Activated CD8-positive, alpha-beta memory T cell treated with anti-CD3 and anti-CD28 coated beads, Interleukin-2, amount 50 U/mL, for 48 hours (primary cell): Measurements from ENCODE around the gene CEACAM3.

ENCODE experiments used
- DNase-seq: peaks from one replicate; pipeline ENCODE4 v3.0.0-alpha.2; 2020

The CEACAM3 gene

DNA sequence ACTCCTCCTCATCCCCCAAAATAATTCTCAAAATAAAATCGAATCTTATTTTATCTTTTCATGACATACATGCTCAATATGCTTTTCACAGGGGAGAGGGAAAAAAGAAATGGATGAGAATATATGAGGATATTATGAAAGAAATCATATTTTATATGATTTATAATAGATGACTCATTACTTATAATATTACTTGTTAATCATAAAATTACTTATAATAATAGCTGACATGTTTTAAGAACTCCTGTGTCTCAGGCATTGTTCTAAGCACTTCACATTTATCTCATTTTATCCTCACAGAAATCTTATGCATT, 3.0 kb upstream of the CEACAM3 start:
- DNase-seq = no peak

DNA sequence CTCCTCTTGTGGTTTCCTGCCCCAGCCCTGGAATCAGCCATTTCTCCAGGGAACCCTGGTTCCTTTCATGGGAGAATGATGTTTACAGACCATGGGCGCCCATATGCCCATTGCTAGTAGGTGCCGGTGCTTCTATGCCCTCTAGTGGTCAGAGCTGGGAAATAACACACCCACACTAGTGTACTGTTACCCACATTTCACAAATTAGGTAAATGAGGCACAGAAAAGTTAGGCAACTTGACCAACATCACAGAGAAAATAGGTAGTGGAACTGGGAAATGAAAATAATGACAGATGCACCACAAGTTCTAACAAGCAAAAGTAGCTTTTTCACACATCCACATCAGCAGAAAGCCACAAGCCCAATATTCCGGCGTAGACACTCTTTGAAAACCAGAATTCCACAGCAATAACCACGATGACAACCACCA, 1.3 kb upstream of the CEACAM3 start:
- peak; percentile 71 for DNase-seq

DNA sequence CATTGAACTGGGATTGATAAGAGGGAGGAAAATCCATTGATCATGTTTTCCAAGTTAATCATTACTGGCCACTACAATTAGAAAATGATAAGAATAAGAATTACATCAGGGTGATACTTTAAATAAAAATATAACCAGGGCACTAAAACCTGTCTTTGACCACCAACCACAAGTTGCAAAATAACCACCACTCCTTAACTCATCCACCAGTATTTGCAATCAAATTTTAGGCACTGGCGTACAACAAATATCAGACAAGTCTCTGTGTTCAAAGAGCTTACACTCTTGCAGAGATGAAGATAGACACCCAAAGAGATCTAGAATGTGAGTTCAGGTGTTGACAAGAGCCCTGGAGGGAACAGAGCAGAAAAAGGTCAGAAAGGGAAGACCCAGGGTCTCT, 514 bp downstream of the CEACAM3 start:
- DNase-seq = no peak

DNA sequence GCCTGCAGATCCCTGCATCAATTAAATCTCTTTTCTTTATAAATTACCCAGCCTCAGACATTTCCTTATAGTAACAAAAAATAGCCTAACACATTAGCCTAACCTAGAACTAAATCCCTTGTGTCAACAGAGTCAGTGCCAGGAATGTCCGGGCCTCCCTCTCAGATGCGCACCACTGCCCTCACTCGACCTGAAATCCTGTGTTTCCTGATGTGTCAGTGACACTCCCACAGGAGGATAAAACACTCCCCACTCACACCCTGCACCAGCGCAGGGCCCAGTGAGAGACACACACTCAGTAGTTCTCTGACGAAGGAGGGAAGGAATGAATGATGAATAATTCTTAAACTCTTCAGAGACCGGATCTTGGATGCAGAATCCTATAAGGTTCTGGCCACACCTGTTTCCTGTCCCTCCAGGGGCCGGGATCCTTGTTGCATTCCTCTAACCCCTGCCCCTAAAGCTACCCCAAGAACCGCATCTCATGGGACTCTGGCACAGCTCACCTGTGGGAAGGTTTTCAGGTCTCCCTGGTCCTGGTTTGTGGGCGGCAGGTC, 3.1 kb downstream of the CEACAM3 start:
- no peak for DNase-seq

DNA sequence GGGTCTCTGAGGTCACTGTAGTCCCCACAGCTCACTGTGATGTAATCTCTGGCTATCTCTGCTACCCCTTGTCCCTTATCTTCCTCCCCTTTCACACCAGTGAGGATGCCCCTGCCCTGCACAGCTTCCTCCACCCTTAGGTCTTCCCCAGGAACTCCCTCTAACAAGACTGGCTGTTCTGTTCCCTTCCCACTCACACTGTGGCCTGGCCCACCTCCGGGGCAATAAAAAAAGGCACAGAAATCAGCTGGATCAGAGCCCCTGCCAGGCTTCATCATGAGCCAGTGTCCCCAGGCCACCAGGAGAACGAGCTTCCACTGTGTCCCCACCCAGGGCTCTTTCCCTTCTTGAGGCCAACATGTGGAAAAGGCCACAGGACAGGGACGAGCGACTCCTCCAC, 4.6 kb downstream of the CEACAM3 start:
- no peak for DNase-seq

DNA sequence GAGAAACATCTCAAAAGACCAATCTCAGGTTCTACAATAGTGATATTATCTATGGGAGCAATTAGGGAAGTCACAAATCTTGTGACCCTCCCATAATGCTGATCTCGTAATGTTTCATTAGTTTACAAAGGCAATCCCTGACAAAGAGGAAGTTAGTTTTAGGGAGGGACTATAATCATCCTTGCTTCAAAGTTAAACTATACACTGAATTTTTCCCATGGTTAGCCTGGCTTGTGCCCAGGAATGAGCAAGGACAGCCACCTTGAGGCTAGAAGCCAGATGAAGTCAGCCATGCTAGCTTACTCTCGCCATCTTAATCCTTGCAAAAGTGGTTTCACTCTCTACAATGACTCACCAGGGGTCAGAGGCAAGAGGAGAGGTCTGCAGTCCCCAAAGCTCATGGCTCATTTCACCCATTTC, 5.4 kb downstream of the CEACAM3 start:
- no peak for DNase-seq

DNA sequence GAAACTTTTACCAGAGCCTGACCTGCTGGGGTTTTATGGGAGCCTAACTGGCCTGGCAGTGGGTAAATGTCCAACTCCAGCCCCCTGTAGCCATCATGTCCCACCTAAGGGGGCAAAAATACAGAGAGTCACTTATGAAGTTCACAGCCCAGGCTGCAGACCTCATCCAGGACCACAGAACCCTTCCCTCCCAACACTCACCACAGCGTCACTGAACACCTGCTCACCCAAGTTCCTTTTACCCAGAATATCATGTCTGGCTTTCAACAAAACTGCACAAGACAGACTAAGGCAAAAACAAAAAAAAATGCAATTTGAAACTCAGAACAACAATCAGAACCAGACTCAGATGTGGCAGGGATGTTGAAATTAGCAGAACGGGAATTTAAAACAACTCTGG, 6.4 kb downstream of the CEACAM3 start:
- no peak for DNase-seq

DNA sequence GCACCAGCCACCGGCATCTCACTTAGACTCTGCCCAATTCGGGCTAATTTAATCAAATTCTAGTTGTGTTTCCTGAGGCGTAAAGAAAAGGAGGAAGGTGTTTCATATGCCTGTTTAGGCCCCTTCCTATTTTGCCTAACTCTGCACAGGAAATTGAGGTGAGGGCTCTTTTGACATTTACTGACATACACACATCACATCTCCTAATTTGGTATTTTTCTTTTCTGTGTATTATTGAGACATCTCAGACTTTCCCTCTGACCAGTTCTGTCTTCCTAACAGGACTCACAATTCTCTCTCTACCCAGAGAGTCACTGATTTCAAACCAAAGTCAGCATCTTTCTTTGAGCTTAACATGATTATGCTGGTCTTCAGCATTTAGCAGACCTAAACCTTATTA, 7.9 kb downstream of the CEACAM3 start:
- DNase-seq = no peak

DNA sequence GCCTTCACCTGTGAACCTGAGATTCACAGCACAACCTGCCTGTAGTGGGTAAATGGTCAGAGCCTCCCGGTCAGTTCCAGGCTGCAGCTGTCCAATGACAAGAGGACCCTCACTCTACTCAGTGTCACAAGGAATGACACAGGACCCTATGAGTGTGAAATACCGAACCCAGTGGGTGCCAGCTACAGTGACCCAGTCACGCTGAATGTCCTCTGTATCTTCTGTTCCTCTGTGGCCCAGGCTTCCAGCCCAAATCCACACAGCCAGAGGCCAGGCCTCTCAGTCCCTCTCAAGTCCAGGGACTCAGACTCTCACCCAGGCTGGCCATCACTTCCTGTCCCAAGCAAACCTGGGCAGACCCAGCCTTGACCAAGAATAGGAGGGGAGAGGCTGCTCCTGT, 10.8 kb downstream of the CEACAM3 start:
- DNase-seq = no peak

DNA sequence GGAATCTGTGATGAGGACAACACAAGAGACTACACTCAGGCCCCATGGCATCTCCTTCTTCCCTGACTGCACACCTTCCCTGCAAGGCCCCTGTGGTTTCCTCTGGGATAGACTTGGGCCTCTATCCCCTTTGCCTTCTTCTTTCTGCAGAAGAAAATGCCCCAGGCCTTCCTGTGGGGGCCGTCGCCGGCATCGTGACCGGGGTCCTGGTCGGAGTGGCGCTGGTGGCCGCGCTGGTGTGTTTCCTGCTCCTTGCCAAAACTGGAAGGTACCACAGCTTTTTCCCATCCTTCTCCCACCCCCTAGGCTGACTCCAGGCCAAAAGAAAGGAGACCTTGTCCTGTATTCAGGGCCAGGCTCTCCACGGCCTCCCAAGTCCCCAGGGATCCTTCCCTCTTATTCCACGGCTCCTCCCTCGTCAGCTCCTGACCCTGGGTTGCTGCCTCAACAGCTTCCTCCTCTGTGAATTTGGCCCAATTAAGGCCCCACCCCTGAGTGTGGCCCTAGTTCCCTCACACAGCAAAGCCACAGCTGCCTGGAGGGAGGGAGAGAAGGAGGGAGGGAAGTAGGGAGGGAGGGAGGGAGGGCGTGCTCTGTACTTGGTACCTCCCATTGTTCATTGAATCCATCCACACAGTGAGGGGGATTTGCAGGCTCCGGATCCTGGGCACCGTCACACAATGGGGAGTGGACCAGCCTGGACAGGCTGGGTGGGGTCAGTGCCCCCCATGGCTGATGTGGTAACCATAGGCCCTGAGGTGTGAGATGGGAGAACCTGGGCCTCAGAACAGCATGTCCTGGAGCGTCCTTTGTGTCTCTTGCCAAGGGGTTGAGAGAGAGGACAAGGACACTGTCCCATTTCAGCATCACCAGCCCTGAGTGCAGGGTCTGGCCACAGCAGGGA, 12.5 kb downstream of the CEACAM3 start:
- DNase-seq = no peak

DNA sequence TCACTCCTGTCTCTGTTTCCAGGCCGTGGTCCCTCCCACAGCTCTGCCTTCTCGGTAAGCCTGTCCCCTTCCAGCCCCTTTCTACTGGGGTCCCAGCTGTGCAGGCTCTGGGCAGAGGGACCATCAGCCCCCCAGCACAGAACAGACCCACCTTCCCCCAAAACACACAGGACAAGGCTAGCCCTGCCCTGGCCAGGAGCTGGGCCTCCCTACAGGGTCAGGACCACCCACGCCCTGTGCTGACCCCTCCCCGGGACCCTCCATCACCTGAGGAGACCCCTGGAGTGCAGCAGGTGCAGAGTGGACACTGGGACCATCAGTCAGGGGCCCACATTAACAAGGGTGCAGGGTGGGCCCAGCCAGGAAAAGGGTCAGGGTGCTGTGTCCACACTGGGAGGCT, 13.9 kb downstream of the CEACAM3 start:
- no peak for DNase-seq

DNA sequence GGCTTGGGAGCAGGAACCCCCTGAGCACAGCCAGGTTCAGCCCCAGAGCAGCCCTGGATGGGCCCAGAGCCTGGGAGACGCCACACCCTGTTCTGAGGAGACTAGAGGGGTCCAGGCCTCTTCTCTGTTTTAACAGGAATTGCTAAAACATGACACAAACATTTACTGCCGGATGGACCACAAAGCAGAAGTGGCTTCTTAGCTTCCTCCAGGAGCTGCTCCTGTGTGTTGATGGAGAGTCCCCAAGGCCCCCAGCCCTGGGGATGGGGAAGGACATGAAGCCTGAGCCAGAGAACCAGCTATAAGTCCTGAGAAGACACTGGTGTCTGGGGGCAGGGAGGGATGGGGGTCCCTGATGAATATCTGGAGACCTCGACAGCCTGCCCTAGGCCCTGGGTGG, 14.6 kb downstream of the CEACAM3 start:
- DNase-seq = no peak

DNA sequence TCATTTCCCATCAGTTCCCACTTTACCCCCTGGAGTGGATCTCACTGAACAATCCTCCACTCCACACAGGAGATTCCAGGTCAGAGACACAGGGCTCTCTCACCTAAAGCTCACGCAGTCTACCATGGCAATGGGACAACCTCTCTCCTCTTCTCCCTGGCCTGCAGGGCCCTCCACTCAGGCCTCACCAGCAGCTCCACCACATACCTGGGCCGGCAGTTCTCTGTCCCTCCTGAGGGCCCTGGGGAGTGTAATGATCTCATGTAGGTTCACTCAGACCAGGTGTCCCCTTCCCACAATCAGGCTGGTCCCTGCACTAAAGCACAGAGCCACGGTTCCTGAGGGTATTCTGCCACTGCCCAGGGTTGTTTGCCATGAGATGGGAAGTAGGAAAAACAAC, 15.6 kb downstream of the CEACAM3 start:
- no peak for DNase-seq

DNA sequence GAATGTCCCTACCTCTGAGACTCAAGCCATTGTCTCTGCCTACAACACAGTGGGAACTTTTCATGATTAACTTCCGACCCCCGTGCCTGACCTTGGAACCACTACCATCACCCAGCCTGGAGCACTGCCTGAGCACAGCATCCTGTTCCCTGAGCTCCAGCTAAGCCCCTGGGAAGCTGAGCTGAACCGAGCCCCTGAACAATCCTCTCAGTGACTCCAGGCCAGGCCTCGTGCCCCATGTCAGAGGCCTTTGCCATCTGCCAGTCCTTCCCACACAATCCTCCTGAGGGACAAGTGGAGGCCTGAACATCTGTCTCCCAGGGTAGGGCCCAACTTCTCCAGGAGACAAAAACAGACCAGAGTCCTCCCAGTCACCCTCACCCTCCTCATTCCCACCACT, 17.5 kb downstream of the CEACAM3 start:
- DNase-seq = no peak

DNA sequence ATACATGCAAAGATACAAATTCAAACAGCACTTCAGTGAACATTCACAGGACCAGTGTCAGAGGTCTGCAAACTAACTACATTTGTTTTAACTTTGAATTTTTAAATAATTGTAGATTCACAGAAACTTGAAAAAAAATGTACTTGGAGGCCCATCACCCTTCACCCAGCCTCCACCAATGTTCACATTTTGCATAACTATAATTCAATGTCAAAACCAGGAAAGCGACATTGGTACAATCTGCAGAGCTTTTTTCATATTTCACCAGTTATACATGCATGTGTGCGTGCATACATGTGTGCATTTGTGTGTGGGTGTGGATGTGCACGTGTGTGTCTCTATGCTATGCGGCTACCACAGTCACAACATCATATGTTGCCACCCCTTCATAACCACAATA, 18.9 kb downstream of the CEACAM3 start:
- DNase-seq = no peak

DNA sequence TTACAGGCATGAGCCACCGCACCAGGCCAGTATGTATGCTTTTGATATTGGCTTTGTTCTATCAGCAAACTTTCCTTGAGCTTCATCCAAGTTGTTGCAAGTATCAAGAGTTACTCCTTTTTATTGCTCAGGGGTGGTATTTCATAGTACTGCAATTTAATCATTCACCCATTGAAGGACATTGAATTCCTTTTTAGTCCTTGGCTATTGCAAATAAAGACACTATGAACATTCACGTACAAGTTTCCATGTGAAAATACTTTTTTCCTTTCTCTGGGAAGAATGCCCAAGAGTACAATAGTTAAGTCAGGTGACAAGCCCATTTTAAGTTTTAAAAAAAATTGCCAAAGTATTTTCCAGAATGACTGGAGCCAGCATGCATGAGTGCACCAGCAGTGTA, 20.4 kb downstream of the CEACAM3 start:
- no peak for DNase-seq

DNA sequence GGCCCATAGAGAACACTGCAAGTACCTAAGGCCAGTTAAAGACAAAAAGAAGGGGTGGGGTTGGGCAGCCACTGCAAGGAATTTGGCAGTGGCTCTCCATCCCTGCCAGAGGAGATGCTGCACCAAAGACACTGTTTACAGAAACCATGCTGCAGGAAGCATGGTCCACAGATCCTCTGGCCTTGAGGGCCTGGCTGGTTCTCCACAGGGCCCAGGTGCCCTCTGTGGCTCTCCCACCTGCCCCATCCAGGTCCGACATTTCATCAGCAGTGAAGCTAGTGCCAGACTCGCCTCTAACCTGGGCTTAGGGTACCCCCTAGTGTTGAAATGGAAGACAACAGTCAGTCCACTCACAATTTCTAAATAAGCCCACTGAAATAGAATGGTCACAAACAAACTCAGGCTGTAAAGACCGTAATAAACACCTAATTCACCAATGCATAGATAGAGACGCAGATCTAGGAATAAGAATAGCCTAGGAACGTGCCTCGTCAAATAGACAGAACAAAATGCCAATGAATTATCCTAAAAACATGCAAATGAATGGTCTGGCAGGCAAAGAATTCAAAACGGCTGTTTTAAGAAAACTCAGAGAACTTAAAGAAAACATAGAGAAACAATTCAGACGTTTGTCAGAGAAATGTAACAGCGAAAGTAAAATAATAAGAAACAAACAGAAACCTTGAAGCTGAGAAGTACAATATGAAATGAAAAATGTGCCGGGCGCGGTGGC, 24.8 kb downstream of the CEACAM3 start:
- DNase-seq = peak; percentile 68

DNA sequence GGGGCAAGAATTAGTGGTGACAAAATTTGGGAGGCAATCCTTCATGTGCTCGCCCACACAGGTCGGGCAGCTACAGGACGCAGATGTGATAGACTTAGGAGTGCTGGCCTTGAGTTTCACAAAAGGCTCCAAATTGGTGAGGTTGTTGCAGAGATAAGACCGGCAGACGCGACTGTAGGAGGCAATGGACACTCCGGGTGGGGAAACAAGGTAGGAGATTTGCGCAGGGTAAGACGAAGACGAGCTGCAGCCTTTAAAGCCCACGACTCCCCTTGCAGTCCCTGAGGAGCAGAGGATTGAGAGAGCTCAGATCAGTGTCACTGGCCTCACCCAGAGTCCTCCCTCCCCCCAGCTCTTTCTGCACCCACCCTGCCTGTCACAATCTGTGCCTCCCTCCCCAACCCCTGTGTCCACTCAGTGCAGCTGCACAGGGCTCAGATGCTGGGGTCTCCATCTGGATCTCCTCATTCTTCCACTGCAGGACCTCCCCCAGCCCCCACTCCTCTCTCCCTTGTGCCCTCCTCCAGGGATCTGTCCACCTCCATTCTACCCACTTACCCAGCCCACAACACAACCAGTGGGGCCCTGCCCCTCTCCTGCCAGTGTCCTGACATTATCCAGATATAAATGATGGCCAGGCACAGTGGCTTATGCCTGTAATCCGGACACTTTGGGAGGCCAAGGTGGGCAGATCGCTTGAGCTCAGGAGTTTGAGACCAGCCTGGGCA, 41.8 kb downstream of the CEACAM3 start:
- DNase-seq = no peak

DNA sequence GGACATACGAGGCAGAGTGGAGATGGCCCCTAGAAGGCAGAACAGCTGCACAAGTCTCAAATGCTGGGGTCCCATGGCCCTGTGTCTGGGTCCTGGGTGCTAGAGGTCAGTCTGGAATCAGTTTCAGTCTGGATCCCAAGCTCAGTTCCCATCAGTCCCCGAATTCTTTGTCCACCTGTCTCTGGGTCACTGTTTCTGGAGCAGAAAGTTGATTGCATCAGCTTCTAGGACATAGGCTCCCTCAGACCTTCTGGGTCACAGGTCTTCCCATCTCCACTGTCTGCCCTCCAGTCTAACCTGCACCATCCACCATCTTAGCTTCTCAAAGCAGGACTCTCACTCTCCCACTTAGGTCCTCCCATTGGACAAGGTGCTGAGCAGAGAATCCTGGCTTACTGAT, 42.8 kb downstream of the CEACAM3 start:
- no peak for DNase-seq

DNA sequence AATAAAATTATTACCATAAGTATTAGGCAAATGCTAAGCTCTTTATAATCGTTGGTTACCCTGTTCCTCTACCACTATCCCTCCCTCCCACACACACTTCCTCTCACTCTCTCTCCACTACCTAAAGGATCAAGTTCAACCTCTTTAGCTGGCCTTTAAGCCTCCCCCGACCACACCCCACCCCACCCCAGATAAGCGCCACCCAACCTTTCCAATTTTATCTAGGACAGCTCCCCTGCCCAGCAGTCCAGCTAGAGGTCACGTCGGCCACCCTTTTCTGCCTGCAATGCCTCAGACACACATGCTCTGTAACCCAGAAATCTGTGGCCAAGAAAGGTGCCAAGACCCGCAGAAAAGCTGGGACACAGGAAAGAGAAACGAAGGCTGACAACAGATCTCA, 47.0 kb downstream of the CEACAM3 start:
- no peak for DNase-seq

DNA sequence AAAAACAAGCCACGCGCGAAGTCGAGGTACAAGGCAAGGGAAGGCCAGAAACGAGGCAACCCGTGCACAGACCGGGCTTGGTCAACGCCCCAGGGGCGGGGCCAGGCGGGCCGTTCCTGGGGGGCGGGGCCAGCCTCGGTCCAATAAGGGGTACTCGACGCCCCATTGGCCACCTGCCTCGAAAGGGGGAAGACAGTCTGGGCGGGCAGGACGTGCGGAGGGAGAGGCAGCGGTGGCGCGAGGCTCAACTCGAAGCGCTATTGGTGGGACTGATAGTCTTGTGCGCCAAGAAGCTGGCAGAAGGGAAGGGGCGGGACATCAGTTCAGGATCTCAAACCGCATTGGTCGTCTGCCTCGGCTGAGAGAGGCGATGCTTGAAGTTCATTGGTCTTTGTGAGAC, 48.2 kb downstream of the CEACAM3 start, which contains the start of gene LYPD4:
LYPD4 (minus strand) TSS at position 83 of the 400 bp plus-strand sequence. CDS start 5,398 bp downstream, outside the sequence.
- DNase-seq = no peak

DNA sequence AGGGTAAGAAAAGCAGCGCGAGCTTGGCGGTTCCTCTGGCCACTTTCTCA, 48.4 kb downstream of the CEACAM3 start, which contains the start of gene DMRTC2:
DMRTC2 (plus strand) TSS at position 42 of the 50 bp plus-strand sequence. CDS start 2,387 bp downstream, outside the sequence.
- DNase-seq = no peak

DNA sequence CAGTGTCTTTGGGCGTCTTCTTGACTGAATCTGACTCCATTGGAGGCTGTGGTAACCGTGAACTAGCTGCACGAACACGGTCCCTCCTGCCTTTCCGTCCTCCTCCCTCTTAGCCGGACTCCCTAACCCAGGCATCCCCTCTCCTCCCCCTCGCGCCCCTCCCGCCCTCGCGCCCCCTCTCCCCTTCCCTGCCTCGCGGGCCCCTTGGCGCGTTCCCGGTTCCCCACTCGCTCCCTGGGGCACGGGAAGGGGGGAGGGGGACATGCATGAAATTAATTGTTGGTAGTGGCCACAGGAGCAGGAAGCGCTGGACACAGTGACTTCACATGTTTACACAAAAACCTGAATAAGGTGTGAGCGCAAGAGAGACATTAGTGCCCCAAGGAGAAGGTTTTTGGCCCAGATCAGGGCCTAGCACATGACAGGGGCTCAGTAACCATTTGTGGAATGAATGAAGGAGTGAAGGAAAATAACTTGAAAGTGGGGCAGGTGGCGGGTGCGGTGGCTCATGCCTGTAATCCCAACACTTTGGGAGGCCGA, 48.7 kb downstream of the CEACAM3 start:
- DNase-seq = no peak
